HG02852 (cell line): ENCODE measurements around the gene BST1.

ENCODE experiments used
- ATAC-seq: cut with Tn5 transposase; IDR thresholded peaks from one replicate; pipeline ENCODE4 v1.9.1; 2021; ENCODE audit warnings: mild to moderate bottlenecking, moderate library complexity; ENCODE audit not compliant: unreplicated experiment

Gene BST1

DNA sequence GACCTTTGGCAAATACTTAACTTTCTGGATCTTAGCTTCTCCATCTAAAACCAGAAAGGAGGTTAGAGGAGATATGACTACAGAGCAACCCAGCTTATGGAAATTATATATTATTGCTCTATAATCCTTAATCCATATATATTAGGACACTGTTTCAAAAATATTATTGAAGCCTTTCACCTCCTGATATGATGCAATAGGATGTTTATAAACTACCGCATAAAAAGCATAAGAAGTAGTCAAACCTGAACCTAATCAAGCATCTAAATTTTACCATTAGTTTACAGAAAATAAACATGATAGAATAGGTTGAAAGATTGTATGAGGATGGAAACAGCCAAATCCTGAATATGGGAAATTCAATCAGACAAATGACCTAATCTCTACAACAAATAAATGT, 26.8 kb upstream of the BST1 start:
- no peak for ATAC-seq

DNA sequence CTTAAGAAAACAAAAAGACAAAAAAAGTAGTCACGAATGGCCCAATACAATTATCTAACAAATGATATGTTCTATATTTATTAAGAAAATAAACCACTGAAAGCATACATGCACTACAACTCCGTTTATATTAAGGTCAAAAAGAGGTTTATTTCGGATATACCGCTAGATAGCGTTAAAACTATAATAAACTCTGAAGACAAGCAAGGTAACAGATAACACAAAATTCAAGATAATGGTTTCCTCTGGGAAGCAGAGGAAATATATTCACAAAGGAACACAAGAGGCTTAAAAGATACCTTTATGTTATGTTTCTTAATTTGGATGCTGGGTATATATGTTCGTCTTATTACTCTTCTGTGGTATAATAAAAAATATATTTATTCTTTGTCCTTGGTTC, 26.0 kb upstream of the BST1 start:
- ATAC-seq: no peak

DNA sequence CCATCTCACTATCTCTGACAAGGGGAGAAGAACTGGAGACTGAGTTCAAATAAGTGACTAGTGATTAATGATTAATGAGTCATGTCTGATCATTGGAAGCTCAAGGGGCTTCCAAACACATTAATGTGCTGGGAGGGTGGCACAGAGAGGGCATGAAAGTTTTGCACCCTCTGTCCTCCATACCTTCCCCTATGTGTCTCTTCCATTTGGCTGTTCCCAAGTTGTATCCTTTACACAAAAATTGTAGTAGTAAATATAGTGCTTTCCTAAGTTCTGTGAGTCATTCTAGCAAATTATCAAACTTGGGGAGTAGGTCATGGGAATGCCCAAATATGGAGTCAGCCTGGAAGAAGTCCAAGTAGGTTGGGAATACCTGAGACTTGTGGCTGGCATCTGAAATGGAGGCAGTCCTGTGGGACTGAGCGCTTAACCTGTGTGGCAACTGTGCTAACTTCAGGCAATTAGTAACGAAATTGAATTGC, 25.3 kb upstream of the BST1 start:
- no peak for ATAC-seq

DNA sequence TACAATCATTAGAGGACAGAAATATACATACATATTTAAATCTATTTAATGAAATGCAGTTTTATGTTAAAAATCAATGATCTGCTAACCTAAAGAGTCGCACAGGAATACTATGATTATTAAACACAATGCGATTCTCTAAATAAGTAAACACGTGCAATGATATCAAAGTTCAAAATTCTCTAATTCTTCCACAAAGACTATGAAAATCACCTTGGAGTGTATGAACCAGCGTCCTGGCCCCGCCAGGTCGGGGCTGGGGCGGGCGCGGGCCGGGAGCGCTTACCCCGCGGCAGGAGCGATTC, 21.8 kb upstream of the BST1 start:
- no peak for ATAC-seq

DNA sequence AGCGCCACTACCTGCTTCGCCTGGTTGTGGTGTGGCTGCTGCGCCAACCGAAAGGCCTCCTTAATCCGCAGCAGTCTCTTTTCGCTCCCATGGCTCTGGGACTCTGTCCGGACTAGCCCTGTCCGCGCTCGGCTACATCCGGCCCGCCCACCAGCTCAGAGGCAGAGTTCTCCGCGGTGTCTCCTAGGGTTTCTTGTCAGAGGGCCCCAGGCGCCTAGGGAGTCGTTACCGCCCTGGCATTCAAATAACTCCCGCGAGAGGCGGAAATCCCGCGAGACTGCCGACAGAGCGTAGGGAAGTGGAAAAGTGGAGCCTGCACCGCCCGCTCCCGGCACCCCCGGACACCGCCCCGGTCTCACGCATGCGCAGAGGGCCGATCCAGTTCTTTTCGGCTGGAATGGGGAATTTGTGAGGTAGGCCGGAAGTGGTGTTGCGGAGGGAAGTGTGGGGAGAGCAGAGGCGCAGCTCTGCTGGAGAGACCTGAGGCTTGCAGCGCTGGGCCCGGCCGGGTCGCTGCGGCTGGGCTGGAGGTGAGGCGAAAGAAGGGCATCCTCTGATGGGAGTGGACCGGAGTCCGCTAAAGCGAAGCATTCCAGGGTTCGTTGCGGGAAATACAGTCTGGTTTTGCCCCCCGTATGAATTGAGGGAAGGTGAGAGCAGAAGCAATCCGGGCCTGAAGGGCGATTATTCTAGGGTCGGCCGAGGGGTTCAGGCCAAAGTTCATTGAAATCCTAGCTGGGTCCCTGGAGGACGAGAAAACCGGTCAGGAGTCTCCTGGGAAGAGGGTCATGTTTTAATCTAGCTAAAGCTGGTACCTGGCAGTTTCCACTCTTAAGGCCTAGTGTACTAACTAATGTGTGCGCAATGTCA, 21.3 kb upstream of the BST1 start, which contains the start of gene FAM200B:
TSS of gene FAM200B (plus strand) at position 456 of the 870 bp plus-strand sequence. CDS start 5,151 bp downstream, outside the sequence.
- peak; percentile 92 for ATAC-seq

DNA sequence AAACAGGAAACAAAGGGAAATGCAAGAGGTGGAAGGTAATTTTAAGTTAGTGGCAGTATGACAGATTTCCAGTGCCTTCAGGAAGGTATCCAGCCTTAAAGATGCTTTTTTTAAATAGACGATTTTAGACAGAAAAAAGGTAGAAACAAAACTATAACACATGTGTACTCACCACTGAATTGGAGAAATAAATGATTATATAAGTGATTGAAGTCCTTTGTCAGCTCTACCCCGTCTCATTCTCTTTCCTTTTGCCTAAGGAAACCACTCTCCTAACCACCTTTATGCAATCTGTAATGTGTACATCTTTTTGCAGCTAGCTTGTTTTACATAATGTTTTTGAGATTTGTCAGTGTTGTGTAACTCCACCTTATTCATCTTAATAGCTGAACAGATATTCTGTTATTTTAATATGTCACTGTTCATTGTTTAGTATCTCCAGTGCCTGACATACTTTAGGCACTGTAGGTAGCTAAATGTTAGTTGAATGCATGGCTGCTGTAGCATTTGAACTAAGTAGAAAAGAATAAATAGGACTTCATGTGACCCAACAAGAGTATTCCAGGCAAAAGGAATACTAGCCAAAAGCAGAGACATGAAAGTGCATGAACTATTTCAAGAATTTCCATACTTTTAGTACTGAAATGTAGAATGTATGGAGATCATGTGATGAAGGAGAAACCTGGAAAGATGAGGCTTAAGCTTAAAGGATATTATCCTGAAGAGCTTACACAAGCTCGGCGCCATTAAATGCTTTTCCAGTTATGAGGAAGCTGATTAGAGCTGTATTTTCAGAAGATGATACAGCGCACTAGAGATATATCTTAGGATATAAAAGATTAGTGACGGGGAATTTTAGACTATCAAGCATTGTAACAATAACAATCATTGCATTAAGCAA, 20.4 kb upstream of the BST1 start:
- ATAC-seq: peak; percentile 6

DNA sequence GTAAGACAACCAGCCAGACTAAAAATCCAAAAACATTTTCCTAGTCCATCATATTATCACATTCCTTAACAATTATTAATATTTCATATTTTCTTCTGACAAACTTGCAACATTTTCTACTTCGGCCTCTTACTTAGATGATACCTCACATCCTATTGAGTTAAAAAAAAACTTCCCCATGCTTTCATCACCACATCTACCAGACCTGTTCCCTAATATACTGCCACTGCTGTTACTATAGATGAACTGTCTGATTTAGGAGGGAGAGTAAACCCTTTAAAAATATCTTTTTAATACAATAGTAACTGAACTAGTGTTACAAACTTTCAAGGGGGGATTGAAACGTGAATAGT, 19.7 kb upstream of the BST1 start:
- ATAC-seq: no peak

DNA sequence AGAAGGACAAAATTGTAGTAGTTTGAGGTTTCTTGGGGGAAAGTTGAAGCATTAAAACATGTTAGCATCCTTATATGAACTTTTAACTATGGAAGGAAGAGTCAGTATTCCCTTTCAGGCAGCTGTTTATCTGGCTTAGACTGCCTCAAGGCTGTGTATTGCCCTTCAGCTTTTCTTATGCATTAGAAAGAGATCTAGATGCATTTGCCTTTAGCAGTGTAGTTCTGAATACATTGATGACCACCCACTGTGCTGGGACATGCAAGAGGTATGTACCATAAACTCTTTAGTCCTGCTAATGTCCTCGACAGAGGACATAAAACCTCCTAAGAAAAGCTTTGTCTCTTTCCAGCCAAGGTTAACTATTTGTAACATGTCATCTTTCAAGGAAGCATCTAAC, 18.4 kb upstream of the BST1 start:
- ATAC-seq: no peak

DNA sequence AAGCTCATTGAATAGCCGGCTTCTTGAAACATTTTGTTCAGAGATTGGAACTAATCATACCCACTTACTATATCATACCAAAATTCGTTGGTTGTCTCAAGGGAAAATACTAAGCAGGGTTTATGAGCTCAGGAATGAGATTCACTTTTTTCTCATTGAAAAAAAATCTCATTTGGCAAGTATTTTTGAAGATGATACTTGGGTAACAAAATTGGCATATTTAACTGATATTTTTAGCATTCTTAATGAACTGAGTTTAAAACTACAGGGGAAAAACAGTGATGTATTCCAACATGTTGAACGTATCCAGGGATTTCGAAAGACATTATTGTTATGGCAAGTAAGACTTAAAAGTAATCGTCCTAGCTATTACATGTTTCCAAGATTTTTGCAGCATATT, 14.8 kb upstream of the BST1 start:
- ATAC-seq: no peak

DNA sequence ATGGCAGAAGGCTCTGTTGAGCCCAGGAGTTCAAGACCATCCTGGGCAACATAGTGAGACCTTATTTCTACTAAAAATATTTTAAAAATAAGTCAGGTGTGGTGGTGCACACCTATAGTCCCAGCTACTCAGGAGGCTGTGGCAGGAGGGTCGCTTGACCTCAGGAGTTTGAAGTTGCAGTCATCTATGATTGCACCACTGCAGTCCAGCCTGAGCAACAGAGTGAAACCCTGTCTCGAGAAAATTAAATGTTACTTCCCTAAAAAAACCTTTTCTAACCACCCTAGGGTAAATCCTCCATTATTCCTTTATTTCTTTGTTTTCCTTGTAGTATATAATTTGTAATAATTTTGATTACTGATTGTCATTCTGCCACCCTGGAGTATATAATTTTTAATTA, 13.3 kb upstream of the BST1 start:
- ATAC-seq: no peak

DNA sequence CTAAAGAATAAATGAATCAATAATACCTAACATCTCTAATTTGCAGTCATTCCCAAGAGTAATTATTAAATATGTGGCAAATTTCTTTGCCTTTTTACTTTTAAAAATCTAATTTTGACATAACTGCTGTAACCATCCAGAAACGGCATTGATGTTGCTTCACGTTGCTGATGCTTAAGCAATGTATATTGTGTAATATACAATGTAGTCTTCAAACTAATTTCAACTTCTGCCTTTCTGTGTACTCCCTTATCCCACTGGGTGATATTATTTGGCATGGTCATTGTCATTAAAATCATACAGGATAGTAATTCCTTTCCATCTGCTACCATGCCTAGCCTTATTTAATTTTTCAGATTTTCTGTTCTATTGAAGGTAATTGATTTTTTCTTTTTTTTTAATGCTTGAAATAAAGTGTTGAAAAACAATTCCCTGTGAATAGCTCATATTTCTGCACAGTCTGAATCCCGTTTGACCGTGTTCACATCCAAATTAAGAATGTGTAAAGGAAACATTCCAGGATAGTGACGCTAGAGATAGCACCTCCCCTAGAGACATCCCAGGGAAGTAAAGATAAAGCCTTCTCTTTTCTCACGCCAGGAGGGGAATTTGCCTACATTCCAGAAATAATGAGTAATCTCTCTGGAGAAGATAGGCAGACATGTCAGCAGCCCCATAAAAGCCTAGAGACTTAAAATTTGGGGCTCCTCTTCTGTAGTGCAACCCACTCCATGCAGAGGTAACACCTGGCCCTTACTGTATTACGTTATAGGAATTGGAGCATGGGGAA, 12.7 kb upstream of the BST1 start:
- ATAC-seq: no peak

DNA sequence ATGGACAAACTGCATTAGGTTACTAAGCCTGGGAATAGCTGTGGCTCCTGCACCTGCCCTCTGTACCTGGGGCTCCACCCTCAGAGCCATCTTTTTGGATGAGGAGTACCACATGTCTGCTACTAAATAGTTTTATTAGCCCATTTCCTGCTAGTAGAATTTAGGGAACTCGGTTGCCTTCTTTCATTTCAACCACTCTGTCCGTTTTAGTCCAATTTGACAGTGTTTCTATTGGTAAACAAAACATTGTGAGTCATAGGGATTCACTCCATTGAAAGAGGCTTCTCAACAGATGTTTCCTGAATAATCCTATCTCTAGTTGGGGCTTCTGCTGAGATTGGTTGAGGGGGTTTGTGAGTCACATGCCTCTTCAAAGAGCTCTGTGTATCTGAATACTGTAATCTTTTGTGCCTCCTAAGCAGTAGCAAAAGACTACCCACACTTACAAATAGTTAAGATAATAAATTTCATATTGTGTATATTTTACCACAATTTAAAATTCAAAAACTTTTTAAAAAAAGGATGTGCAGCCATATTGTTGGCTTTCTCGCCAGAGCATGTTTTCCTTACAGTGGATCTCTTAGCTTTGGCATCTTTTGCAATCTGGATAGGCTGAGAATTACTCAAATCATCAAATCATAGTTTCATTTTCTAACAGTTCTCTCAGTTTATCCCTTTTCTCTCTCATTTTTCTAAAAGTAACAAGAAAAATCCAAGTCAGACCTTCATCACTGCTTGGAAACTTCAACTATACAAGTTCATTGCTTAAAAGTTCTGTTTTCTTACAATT, 11.3 kb upstream of the BST1 start:
- ATAC-seq: no peak

DNA sequence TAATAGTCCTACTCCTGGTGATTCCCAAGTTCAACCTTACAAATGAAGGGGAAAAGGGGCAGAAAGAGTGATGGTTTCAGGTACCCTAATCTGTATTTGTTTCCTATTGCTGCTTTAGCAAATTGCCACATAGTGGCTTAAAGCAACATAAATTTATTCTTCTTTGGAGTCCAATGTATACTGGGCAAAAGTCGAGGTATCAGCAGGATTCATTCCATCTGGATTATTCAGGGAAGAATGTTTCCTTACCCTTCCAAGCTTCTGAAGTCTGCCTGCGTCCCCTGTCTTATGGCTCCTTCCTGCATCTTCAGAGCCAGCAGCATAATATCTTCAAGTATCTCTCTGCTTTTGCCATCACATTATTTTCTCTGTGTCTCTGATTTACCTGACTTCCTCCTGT, 10.3 kb upstream of the BST1 start:
- ATAC-seq: no peak

DNA sequence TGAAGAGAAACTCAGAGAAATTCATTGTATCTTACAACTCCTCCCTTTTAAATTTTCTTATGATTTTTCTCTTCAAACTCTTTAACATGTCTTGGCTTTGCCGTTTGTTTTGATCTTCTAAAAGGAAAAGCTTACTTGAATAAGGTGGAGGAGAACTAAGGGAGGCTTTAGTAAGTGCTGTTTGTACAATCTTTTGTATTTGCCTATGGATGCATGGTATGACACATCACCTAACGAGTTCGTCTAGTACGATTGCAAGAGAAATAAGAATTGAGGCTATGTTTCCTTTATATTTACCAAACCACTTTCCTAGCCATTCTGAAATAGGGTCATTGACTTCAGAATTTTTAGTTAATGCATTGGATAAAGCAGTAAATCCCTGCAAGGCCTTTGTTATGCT, 8.4 kb upstream of the BST1 start:
- ATAC-seq: no peak

DNA sequence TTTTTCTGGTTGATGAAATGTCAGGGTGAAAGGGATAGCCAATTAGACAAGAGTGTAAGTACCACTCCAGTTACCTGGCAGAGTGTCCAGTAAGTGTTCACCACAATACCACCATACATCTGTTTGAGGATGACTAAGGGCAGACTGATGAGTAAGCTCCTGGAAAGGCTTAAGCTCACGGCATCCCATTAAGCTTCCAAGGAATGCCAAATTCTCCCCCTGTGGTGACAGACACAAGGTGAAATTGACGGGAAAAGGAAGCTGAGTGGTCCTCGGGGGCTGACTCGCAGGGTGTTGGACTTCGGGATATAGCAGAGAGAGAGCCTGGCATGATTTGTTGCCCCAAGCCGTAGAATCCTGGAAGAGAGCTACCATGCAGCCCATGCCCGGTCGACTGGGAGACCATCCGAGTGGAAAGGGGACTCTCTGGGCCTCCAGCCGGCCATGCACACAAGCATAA, 7.6 kb upstream of the BST1 start:
- ATAC-seq: no peak

DNA sequence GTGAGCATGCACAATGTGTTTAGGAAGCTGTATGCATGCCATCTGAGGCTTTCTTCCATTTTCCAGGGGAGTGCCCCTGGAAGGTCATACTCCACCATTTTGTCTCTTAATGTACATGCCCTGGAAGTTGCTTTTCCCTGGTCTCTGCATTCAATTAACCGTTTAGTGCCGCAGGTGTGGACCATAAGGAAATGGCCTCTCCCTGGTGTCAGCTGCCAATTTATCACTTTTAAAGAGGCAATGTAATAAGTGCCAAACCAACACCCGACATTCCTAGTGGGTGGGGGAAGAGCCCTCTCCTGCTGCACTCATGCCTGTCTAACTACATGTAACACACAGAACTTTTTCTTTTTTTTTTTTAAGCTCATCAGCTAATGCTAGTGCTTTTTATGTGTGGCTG, 7.1 kb upstream of the BST1 start:
- ATAC-seq: no peak

DNA sequence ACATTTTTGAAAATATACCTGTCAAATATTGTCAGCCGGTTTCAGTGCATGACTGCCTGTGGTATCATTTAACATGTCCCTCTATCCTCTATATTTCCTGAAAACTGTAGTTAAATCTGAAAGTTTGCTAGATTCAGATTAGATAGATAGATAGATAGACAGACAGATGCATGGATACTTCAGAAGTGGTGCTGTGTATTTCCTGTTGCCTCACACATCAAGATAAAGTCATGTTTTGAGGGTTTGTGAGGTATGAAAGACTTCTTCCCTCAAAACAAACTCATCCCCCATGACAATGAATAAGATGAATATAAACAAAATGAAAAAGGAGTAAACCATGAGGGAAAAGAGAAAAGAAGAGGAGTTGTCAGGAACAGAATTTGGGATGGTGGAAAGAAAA, 6.0 kb upstream of the BST1 start:
- no peak for ATAC-seq

DNA sequence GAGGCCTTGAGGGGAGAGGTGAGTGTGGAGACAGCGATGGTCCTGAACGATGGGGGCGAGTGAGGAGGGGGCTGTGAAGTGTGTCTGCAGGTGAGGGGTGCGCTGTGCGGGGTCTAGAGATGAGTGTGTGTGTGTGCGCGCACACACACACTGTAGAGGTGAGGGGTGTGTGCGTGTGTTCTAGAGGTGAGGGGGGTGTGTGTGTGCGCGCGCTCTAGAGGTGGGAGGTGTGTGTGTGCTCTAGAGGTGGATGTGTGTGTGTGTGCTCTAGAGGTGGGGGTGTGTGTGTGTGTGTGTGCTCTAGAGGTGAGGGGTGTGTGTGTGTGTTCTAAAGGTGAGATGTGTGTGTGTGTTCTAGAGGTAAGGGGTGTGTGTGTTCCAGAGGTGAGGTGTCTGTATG, 574 bp downstream of the BST1 start:
- ATAC-seq: no peak

DNA sequence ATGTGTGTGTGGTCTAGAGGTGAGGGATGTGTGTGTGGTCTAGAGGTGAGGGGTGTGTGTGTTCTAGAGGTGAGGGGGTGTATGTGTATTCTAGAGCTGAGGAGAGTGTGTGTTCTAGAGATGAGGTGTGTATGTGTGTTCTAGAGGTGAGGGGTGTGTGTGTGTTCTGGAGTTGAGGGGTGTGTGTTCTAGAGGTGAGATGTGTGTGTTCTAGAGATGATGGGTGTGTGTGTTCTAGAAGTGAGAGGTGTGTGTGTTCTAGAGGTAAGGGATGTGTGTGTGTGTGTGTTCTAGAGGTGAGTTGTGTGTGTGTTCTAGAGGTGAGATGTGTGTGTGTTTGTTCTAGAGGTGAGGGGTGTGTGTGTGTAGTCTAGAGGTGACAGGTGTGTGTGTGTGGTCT, 1.3 kb downstream of the BST1 start:
- no peak for ATAC-seq

DNA sequence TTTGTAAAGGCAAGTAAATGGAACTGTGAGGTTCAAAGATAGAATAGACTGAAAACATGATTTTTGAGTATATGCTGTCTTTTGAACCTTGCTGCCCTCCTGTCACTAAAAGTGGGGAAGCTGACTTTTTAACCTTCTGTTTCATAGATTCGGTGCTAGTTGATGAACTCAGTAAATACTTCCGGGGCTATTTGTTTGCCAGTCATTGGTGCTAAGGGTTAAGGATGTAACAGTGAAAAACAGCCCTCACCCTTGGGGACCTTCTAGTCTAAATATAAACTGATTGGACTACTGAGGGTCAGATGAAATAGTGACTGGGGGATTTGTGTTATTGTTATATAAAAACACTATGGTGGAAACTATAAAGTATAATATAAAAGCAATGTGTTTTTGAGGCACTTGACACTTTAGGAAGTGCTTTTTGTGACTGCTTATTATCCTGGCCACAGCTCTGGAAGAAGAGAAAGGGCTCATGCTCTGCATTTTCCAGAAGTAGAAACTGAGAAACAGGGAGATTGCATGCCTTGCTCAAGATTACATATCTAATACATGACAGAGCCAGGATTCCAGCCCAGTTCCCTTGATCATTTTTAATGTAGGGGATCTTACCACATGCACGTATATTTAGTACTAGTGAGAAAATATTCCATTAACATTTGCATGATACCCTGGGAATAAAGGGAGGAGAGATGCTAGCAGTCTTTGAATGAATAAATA, 3.9 kb downstream of the BST1 start:
- ATAC-seq: no peak
